ENCODE measurements around the gene CDC42BPG. TPM values are rescaled to one million over a fixed set of nuclear protein-coding genes. Genes with fewer than 3 reads are reported as not detected.
A peak's percentile ranks its signal among the peaks of the same experiment; 100 is the strongest.

CDC42BPG gene, protein sequence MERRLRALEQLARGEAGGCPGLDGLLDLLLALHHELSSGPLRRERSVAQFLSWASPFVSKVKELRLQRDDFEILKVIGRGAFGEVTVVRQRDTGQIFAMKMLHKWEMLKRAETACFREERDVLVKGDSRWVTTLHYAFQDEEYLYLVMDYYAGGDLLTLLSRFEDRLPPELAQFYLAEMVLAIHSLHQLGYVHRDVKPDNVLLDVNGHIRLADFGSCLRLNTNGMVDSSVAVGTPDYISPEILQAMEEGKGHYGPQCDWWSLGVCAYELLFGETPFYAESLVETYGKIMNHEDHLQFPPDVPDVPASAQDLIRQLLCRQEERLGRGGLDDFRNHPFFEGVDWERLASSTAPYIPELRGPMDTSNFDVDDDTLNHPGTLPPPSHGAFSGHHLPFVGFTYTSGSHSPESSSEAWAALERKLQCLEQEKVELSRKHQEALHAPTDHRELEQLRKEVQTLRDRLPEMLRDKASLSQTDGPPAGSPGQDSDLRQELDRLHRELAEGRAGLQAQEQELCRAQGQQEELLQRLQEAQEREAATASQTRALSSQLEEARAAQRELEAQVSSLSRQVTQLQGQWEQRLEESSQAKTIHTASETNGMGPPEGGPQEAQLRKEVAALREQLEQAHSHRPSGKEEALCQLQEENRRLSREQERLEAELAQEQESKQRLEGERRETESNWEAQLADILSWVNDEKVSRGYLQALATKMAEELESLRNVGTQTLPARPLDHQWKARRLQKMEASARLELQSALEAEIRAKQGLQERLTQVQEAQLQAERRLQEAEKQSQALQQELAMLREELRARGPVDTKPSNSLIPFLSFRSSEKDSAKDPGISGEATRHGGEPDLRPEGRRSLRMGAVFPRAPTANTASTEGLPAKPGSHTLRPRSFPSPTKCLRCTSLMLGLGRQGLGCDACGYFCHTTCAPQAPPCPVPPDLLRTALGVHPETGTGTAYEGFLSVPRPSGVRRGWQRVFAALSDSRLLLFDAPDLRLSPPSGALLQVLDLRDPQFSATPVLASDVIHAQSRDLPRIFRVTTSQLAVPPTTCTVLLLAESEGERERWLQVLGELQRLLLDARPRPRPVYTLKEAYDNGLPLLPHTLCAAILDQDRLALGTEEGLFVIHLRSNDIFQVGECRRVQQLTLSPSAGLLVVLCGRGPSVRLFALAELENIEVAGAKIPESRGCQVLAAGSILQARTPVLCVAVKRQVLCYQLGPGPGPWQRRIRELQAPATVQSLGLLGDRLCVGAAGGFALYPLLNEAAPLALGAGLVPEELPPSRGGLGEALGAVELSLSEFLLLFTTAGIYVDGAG (N-terminal part only)
- 5.7 TPM for total RNA-seq

GRCh38 chr11:64844330-64845128 is at the start of gene CDC42BPG:
CDC42BPG (minus strand) TSS chr11:64844653; CDS start chr11:64844569, 84 bp downstream.
- DNase-seq: peak; percentile 80

DNA sequence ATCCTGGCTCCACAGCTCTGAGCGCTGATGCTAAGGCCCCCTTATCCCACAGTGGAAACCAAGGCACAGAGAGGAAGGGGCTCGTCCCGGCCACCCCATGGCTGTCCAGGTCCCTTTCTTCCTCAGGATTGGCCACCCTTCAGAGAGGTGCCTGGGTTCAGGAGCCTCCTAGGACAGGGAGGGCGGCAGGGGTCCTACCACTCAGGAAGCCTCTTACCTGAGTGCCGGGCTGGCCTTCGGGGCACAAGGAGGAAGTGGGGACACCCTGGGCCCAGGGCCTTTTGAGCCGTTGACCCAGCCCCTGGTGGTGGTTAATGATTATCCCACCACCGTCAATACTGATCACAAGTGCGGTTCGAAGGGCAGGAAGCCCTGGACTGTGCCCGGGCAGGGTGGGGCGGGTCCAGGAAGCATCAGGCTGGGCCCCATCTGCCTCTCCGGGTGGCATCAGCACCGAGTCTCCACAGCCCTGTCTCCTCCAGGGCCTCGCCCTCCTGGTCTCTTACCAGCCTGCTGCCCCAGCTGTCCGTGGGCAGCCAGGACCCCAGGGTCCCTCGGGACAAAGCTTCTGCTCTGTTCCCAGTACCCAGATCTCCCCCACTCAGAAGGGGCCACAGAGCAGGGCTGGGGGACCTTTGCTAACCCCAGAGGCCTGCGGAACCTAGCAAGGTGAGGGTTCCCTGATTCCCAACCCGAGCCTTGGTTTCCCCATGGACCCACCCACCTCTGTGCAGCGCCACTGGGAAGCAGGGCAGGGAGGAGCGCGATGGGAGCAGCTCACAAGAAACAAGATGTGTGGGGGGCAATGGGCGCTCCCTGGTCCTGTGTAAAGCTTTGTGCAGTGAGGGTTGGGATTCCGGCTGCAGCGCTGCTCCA is 49.0 kb upstream of the CDC42BPG start:
- no peak for DNase-seq

DNA sequence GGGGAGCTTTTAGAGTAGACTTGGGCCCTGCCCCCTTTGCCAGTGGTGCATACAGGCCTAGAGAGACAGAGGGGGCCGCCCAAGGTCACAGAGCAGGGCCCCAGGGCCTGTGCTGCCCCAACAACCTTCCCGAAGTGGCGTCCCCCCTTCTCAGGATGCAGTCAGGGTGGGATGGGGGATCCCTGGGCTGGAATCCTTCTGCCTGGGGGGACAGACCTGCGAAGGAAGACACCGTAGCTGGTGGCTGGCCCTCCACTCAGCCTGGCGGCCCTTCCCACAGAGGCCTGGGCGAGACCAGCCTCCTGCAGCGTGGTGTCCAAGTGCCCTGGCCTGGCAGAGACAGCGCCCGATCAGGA is 48.4 kb upstream of the CDC42BPG start:
- no peak for DNase-seq

DNA sequence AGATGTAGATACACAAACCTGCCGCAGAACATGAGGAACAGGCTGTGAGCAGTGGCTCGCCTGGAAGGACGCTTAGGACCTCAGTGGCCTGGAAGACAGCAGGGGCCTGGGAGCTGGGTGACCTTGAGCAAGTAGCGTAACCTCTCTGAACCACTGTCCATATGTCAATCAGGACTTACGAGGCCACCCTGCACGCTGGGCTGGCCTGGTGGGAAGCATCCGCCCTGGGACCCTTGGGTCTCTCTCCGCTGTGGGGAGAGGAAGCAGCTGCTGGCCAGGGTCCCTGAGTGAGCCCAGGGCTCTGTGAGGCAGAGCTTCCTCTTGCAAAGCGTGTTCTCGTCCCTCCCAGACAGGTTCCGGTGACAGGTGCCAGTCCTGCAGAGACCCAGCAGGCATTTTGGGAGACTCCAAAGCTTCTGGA is 48.0 kb upstream of the CDC42BPG start:
- DNase-seq: no peak

GRCh38 chr11:64891880-64892279 is 47.4 kb upstream of the CDC42BPG start:
- no peak for DNase-seq

DNA sequence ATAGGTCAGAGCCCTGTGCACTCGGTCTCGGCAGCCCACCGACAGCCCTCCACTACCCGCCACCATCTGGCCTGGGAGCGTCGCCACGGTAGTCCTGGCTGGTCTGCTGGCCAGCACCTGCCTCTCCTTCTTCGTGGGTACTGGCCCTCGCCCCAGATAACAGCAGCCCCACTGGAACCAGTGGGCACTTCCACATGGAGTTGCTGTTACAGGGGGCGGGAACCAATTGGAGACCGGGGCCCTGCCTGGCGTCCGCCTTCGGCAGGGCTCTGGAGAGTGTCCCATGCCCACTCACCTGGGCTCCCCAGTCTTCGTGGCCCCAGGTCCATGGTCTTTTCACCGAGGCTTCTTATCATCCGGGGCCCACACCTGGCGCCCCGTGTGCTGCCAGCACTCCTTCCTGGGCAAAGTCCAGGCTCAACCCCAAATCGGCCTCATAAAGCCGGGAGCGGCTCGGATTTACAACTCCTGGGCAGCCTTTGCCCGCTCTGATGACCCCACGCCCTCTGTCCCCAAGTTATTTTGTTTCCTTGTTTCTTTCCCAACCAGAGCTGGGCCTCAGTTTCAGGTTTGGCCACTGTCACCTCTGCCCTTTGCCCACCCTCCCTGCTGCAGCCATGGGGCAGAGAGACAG is 46.9 kb upstream of the CDC42BPG start:
- DNase-seq: no peak

- no peak for DNase-seq
Observed at GRCh38 chr11:64890522-64890939, 46.1 kb upstream of the CDC42BPG start.

- no peak for DNase-seq
Observed at GRCh38 chr11:64888729-64889511, 44.5 kb upstream of the CDC42BPG start.

DNA sequence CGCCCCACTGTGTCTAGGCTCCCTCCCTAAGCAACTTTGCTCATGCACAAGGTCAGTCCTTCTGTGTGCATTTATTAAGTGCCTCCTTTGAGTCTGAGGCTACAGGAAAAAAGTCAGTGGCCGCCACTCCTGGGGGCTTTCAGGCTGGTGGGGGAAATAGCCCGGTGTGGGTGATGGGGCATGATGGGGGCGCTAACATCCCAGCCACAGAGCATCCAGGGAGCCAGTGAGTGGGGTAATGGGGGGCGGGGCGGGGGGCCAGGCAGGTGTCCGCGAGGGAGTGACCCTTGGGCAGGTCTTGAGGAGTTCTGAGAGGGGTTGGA is 43.9 kb upstream of the CDC42BPG start:
- no peak for DNase-seq

- DNase-seq: peak; percentile 82
Observed at GRCh38 chr11:64887757-64888405, 43.4 kb upstream of the CDC42BPG start.

GRCh38 chr11:64887234-64887756 is 42.8 kb upstream of the CDC42BPG start:
- no peak for DNase-seq

DNA sequence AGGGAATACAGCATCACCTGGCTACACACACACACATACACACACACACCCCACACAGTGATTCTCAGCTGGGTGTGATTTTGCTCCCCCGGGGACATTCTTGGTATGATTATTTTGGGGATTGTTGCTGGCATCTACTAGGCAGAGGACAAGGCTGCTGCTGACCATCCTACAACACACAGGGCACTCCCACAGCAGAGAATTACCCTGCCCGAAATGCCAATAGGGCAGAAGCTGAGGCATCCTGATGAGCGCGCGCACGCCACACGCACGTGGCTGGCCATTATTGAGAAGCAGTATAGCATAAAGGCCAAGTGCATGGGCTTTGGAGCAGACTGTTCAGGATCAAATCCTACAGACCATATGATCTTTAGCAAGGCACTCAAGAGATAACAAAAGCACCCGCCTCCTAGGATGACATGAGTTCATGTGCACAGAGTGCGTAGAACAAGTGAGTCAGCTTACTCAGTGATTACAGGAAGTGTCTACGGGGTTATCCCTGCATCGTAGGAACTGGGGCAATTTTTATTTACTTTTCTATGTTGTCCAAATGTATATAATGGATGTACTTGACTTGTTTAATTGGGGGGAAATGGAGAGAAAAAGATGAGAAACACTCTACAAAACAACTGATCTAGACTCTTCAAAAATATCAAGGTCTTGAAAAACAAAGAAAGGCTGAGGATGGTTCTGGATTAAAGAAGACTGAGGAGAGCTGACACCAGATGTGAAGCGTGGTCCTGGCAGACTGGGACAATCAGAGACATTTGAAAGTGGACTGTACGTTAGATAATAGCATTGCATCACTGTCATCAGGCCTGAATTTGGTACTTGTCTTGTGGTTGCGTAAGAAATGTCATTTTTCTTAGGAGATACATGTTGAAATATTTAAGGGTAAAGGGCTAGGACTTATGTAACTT is 41.2 kb upstream of the CDC42BPG start:
- no peak for DNase-seq

DNA sequence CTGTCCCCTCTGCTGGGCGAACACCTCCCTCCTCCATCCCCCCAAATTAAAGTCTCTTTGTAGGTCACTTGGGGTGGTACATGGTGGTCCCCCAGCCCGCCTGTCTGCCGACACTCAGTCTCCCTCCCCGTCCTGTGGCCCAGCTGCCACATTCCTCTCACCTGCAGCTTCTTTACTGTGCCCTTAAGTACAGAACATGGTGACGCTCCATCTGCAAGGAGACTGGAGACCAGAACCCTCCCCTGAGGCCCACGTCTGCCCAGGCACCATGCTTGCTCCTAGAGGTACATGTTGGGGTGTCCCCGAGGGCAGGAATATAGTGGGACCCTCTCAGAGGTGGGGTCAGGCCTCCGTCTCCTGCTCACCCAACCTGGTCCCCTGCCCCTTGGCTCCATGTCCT is 39.6 kb upstream of the CDC42BPG start:
- DNase-seq: no peak

DNA sequence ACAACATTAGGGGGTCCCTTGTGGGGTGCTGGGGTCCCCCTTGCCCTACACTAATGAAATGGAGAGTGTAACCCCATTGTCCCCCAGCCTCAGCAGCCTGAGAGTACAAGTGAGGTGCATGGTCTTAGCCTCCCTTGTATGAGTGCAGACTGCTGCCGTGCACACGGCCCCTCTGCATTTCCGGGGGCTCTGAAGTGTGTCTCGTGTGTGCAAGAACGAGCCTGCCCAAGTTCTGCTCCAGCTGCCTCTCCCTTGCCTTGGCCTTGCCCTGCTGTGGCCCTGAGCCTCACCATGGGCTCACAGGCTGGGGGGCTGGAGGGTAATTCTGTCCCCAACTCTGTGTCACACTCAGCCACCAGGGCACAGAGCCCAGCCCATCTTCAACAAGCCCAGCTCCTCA is 39.1 kb upstream of the CDC42BPG start:
- no peak for DNase-seq

DNA sequence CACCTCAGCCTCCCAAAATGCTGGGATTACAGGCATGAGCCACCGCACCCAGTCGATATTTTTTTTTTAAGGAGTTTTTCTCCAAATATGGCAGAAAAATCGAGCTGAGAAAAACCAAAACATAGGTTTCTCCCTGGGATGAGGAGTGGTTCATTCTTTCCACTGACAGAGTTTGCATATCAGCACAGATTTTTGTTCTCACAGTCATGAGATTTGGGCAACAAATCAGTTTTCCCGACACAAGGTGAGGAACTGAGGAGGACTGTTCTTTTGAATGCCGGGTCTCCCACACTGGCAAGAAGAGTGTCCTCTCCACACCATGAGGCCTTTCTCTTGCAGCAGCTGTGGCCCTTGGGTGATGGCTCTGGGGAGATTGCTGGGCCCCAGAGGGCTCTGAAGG is 37.8 kb upstream of the CDC42BPG start:
- DNase-seq: no peak

- DNase-seq: no peak
Observed at GRCh38 chr11:64881476-64881875, 37.0 kb upstream of the CDC42BPG start.

GRCh38 chr11:64880240-64881001 is 36.0 kb upstream of the CDC42BPG start:
- no peak for DNase-seq
